C4-2B (cell line): Measurements from ENCODE around the gene SLC12A9.

ENCODE experiments used
- CTCF ChIP-seq: fragments of 450-650 bp; conservative IDR thresholded peaks from 2 replicates; pipeline ENCODE4 v1.5.1; 2017; ENCODE audit warnings: mild to moderate bottlenecking
- ZFX ChIP-seq: fragments of 450-650 bp; IDR thresholded peaks from 2 replicates; pipeline ENCODE4 v1.6.1; 2017

GRCh38 chr7:100878685-100879084 lies 26.2 kb downstream of the SLC12A9 start:
- TF ChIP-seq CTCF (no peak), ZFX (no peak)
